IPS-NIHi7 (cell line): Measurements from ENCODE around the gene ZMIZ1.

Source experiments
- DNase-seq: peaks from one replicate; pipeline ENCODE4 v3.0.0; 2012; ENCODE audit warnings: mixed read lengths; ENCODE audit errors: extremely low spot score

Gene ZMIZ1

DNA sequence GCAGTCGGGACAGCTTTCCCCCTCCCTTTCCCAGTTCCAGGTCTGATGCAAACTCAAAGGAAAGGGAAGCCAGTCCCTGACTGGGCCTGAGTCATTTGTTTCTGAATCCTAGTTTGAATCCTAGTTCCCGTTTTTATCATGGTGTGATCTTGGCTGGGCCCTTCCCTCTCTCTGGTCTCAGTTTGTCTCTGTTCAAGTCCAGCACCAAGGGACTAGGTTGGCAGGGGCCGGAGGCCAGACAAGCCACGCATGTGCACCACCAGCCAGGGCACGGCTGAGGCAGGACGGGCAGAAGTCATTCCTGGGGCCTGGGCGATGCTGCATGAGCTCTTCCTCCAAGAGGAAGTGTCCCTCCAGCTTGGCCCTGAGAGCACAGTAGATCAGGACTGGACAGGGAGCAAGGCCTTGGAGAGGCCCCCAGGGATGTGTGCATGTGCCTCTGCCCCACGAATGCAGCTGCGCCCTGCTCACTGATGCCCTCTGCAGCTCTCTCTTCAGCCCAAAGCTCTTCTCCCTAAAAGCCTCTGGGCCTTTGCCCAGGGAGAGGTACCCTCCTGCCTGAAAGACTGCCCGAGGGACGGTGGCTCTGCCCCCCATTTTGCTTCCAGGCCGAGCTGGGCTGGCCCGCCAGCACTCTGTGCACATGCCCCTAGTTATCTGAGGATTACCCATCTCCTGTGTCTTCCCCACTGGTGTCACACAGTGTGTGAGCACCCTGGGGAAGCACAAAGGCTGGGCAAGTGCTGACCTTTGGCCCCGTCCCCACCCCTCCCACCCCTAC is 86.7 kb downstream of the ZMIZ1 start:
- no peak for DNase-seq

DNA sequence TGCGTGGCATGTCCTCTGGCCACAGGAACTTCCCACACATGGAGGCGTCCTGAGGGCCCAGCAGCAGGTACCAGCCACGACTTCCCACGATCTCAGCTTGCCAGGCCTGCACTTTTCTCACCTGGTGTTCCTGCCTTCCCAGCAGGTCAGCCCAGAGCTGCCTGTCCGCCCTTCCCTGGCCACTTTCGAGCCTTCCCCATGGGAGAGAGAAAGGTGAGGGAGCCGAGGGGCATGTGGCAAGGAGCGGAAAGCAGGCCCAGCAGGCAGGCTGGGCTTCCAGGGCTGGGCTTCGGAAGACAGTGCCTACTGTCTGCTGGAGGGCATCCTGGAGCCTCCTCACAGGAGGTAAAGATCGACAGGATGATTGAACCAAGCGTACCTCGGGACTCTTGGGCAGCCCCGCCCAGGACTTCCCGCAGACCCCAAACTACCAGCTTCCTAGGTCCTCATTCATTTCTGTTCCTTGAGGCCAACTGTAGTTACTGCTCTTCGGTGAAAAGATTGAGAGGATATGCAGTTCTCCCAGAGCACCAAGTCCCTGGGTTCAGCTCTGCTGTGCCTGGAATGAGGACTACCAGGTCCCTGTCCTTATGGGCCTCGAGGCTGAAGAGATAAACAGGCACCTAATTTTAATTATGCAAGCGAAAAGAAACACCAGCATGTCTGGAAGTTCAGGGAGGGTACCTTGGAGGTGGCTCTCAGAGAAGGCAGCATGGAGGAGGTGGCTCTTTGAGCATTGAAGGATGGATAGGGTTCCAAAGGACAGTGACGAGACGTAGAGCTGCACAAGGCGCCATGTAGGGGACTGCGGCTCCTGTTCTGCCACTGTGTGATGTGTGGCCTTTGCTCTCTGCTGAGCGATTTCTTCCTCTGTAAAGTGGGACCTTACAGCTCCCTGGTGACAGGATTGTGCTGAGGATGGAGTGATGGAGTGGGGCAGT is 87.8 kb downstream of the ZMIZ1 start:
- DNase-seq: no peak

DNA sequence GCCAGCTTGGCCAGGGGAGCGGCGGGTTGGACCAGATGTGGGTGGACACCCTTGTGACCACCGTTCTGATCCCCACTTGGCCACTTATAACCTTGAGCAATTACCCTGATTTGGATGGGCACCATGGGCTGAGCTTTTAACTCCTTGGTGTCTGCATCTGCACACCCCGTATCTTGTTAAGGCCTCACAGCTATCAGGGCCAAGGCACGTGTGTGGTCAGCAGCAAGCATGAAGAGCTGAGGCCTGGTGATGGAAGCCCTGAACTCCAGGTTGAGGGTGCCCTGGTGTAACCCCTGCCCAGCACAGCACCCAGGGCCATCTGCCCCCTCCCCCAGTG is 89.2 kb downstream of the ZMIZ1 start:
- no peak for DNase-seq

DNA sequence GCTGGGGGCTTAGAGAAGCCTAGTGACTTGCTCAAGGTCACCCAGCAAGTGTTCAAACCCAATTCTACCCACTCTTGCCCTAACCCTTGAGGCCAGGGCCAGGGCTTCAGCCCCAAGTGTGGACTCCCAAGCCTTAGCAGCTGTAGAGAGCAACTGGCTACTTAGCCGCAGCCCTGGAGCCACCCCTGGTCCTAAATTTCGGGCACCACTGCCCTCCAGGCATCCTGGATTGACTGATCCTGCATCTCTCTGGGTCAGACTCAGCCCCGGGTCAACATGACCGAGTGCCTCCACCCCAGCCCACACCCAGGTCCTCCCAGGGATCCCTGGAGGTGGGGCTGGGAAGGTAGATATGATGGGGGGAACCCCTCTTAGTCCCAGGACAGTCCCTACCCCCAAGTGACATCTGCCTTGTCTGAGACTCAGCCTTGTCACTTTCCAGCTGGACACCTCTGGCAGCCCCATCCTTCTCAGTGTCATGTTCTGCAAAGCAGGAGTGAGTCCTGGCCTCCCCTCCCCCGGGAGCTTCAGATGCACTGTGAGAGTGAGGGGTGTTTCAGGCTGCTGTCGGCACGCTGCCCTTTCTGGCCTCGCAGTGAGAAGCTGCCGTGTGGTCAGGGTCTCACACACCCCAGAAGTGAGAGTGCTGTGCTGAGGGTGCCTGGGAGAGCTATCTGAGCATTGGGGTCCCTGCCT is 89.8 kb downstream of the ZMIZ1 start:
- DNase-seq: no peak

DNA sequence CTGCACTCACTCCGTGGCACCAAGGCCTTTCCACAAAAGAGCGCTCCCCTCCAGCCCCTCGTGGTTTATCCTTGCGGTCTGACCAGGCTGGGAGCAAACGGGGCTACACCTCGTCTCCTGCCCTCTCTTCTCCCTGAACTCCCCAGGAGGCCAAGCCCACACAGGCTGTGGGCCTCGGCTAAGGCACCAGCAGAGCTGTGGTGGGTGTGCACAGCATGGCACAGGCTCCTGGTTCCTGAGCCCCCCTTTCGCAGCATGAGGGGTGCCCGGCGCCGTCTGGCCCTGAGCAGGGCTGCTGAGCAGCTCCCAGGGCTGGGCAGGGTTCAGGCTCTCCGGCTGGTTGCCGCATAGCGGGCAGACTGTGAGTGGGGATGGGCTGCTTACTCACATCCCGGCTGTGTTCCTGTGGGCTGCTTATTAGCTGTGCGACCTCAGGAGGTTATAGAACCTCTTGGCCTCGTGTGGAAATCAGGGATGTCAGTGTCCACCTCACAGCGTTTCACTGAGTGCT is 90.4 kb downstream of the ZMIZ1 start:
- no peak for DNase-seq

DNA sequence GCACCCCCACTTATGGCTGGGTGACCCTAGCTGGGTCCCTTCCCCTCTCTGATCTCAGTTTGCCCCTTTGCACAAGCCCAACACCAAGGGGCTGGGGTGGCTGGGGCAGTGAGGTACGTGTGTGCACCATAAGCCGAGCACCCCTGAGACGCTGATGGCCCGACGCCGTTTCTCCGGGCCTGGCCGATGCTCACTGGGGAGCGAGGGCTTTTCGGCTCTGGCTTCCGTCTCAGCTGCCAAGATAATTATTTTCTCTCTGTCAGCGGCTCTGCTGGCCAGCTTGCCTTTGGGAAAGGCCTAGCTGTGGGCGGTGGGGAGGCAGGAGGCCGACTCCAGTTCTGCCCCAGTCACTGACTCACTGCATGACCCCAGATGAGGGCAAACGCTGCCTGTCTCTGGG is 91.0 kb downstream of the ZMIZ1 start:
- DNase-seq: no peak

DNA sequence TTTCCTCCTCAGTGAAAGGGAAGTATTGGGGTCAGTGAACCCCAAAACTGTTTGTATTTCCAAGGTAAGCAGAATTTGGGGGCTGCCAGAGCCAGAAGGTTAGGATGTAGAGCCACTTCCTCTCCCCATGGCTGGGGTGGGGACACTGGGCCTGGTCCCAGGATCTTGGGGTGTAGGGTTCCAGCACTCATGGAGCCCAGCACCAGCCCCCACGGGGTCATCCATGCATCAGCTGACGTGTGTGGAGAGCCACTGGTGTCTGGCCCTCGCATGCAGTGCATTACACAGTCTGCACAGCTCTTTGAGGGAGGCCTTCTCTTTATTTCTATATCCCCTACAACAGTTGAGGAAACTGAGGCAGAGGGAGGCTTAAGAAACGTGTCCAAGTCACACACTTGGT is 91.4 kb downstream of the ZMIZ1 start:
- DNase-seq: no peak

DNA sequence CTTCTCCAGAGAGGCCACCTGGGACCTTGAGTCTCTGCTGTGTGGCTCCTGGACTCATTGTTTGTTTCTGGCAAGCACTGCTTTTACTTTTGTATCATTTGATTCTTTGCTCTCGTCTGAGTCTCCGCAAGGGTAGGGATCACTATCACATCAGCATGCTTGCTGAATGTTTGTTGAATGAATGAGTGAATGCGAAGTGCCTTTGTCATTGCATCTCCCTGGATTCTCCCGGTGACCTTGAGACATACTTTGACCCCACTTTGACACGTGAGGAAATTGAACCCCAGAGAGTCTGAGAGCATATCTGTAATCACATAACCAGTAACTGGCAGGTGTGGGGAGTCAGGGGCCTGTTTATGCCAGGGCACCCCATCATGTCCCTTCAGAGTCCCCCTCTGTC is 92.8 kb downstream of the ZMIZ1 start:
- DNase-seq: no peak

DNA sequence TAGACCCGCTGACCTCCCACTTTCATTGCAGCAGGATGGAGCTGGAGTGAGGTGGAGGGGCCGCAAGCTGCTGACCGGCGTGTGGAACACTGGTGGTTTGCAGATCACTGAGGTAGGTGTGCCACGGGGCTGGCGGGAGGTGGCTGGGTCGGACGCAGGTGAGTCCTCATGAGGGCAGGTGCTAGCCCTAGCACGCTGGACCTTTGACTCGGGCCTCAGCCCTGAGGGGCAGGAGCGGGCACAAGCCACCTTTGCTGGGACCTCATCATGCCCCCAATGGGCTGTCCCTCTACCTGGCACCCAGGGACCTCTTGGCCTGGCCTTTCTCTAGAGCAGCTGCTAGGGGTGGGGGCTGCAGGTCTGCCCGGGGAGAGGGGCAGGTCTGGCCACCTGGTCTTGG is 93.3 kb downstream of the ZMIZ1 start:
- DNase-seq: no peak

DNA sequence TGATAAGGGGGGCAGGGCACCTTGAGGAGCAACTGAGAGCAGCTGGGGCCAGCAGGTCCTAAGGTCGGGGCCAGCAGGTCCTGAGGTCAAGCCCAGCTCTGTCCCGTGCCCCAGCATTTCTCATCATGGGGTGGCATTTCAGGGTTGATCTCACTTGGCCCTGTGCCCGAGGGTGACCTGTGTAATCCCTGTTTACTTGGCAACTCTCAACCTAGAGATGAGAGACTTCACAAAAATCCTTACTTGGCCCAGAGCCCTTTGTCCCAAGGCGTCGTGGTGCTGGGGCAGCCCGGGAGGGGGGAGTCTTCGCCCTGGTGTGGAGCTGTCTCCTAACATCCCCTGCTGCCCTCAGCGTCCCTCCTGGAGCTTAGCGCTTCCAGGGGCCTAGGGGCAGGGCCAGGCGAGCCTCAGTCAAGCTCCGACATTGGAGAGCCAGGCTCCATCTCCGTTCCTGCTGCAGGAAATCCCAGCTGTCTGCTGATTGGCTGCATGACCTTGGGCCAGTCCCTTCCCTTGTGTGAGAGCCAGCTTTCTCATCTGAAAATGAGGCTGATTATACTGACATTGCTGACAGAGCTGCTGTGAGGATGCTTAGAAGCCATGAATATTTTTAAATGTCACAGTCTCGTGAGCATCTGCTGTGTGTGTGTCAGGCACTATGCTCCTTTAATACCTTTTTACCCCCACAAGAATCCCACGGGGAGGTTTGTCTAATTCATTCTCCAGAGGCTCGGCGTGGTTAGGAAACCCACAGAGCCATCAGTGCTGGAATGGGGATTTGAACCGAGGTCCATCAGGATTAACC is 94.3 kb downstream of the ZMIZ1 start:
- no peak for DNase-seq

DNA sequence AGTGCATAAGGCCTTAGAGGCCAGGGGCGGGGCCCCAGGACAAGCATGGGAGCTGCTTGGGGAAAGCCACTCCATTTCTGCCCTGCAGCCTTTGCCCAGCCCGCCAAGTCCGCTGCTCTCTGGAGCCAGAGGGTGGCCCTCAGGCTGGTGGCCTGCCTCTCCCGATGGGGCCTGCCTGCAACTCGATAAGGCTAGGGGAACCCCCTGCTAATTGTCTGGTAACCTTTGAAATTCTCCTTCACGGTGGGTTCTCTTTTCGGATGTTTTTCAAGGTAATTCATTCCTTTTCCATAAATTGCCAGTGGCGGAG is 94.9 kb downstream of the ZMIZ1 start:
- DNase-seq: no peak

DNA sequence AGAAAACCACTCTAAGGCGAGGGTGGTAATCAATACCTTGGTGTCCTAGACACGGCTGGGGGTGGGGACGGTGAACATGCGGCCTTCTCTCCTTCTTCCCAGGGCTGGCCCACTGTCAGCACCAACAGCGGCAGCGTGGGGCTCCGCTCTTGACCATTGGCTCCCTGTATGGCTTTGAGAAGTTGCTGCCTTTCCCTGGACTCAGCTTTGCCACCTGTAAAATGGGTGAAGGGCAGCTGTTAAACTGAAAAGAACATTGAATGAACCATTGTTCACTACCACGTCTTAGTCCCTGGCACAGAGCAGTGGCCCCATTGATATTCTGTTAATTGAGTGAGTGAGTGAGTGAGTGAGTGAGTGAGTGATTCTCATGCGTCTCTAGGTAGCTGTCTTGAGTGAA is 95.3 kb downstream of the ZMIZ1 start:
- no peak for DNase-seq

DNA sequence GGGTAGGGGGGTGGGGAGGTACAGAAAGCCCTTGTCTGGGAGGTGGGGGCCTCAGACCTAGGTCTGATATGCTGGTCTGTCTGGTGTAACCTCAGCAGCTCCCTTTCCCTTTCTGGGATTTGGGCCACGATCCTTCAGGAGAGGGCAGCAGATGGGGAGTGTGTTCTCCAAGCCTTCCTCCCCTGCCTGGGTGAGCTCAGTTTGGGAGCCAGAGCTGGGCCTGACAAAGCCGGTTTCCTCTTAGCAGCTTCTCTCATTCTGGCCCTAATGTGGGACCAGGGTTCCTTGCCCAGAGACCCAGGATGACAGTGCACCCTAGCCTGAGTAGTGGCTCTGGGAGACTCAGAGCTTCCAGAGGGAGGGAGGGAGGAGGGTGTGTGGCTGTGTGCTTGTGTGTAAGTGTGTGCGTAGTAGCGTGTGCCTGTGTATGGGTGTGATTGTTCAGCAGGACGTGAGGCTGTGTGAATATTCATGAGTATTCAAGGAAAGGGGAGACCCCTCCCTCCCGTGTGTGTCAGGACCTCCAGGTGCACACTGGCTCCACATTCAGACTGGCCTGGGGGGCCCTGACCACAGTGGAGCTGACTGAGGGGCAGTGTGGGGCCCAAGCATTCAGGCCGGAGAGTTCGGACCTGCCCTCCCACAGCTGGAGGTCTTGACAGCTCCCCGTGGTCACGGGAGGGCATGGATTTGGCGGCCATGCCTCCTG is 96.5 kb downstream of the ZMIZ1 start:
- no peak for DNase-seq

DNA sequence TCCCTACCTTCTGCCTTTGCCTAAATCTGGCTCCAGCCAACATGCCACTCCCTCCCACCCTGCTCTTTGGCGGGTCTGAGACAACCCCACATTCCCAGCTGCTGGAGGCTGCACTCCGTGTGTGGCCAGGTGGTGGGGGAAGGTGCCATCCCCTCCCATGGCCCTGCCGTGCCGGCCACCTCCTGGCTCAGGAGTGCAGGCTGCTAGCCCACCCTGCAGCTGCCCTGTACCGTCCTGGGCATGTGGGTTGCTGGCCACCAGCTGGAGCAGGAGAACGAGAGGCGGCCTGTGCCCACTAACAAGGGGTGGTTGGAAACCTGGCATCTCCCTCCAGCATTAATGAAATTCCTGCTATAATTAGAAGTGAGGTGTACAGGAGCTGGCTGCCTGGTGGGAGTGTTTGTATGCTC is 97.6 kb downstream of the ZMIZ1 start:
- no peak for DNase-seq

DNA sequence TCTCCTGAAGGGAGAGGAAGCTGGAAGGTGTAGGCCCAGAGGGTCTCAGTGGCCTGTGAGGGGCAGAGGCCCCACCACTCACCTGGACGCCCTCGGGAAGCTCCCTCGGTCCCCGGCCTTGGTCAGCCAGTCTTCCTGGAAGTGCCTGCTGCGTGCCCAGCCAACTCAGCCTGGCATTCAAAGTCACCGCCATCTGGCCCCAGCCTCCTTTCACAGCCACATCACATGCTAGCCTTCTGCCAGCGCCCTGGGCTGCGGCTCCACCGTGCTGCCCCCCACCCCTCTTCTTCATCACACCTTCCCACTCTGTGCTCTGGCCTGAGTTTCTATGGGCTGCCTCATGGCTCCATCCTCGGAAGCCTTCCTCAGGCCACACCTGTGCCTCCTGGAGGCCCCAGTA is 98.0 kb downstream of the ZMIZ1 start:
- no peak for DNase-seq

DNA sequence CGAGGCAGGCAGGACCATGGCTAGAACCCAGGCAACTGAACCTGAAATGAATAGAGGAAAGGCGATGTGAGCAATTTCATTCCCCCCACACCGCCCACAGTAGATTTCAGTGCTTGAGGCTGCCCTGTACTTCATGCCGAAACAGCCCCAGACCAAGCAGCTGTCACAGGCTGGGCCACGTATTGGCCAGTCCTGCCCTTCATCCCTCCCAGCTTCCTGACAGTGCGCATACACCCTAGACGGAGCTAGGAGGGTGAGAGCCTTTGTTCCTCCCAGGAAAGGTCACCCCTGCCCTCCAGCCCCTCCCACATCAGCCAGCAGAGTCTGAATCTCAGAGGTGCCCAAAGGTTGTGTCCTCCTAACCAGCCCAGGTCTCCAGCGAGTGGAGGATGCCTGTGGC is 98.8 kb downstream of the ZMIZ1 start:
- no peak for DNase-seq

DNA sequence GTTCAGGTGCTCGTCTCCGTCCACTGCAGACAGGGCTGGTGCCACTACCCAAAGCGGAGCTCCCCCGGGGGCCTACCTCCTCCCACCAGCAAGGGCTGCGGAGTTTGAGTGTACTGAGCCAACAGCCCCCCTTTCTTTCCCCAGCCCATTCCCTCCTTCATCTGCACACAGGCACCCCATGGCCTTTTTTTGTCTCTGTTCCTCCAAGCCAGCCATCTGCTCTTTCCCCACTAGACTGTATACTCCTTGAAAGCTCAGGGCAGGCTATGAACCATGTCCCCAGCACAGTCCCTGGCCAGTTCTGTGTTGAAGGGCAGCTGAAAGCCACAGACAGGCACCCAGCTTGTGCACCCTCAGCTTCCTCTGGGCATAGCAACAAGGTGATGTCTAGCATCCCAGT is 99.4 kb downstream of the ZMIZ1 start:
- DNase-seq: no peak

DNA sequence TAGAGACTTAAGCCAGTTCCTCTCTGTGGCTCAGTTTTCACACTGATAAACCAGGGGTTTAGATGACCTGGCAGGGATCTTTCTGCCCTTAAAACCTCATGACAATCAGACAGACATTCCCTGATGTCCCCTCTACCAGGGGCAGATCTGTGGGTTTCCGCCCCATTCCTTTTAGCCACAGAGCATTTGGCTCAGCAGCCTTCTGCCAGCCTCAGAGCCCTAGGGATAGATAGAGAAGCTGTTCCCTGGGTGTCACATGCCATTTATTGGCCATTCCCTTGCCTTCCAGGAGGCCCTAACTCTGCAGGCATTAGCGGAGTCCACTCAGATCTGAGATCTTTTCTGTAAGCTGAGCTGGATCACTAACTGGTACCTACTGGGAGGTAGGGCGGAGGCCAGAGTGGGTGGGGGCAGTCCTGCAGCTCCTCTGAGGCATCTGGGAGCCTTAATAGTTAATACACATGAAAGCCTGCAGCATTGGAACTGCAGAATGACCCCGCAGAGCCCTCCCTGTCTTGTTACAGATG is 101.5 kb downstream of the ZMIZ1 start:
- DNase-seq: no peak

DNA sequence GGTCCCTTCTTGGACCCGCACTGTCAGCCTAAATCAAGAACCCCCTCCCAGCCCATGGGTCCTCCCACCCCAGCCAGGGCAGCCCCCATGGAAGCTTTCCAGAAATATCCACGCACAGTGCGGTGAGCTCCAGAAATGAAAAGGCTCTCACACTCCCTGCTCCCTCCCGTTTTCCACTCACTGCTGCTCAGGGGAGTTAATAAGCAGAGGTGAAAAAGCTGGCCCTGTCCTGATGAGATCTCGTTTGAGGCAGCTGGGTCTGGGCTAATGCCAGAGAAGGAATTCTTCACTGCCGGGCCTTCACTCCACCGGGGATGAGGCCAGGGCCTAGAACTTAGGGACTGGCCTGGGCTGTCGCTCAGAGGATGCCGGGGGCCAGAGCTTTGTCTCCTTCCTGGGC is 102.2 kb downstream of the ZMIZ1 start:
- no peak for DNase-seq

DNA sequence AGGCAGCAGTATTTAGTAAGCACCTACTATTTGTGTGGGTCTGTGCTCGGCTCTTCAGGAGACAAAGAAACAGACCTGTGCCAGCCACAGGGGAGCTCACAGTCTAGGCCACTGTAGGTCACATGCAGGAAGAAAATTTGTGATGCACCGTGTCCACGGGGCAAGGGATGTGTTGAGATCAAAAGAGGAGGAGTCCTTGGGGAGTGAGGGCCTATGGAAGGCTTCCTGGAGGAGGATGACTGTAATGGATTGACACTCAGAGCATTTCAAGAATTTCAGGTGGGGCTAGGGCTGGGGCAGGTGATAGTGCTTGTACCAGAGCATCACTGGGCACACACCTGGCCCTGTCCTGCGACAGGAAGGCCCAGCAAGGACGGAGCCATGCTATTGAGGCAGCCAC is 102.7 kb downstream of the ZMIZ1 start:
- no peak for DNase-seq

DNA sequence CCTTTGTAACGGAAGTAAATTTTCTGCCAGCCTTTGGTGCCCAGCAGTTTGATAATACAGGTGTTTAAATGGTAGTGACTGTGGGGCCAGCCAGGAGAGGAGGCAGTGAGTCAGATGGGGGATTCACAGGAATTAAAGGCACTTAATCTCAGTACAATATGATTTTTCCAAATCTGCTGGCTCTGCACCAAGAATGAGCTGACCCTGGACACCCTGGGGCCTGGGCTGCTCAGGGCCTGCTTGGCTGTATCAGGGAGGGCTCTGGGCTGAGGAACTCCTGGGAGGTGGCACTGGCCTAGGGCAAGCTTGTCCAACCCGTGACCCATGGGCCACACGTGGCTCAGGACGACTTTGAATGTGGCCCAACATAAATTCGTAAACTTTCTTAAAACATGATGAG is 104.1 kb downstream of the ZMIZ1 start:
- no peak for DNase-seq
